ENCODE data around the gene PPARG.

Gene PPARG

GRCh38 chr3:12442654-12443501 lies 154.0 kb downstream of the PPARG start:
- no peaks in the 10 kb centered on the region for H3K4me1 ChIP-seq (ENCODE audit: control insufficient read depth, low read length)

GRCh38 chr3:12443781-12444522 lies 155.1 kb downstream of the PPARG start:
- H3K27ac ChIP-seq (ENCODE audit: low read depth, low read length) = no peak overlapping the region
- no peak overlapping the region for H3K4me3 ChIP-seq (ENCODE audit: low read length)
- no peaks in the 10 kb centered on the region for H3F3A ChIP-seq (ENCODE audit: control insufficient read depth, insufficient read depth)
- H4K20me1 ChIP-seq (ENCODE audit: control insufficient read depth, insufficient read depth, low read depth, low read length) = no peaks in the 10 kb centered on the region
- no peaks in the 10 kb centered on the region for H3K9me2 ChIP-seq (replicated peaks; ENCODE audit: control insufficient read depth, low read length)
- no peak overlapping the region for H3K4me2 ChIP-seq (ENCODE audit: low read length)
- H3K4me1 ChIP-seq (ENCODE audit: control insufficient read depth, low read length) = no peaks in the 10 kb centered on the region
- H3K79me2 ChIP-seq (ENCODE audit: control insufficient read depth, low read length) = no peaks in the 10 kb centered on the region
- no peaks in the 10 kb centered on the region for H3K27me3 ChIP-seq (ENCODE audit: control insufficient read depth, low read length)
- TF ChIP-seq CTCF (IDR thresholded peaks at IDR 0.05; ENCODE audit: low read depth, low read length, poor library complexity, severe bottlenecking) (no peak), EZH2phosphoT487 (IDR thresholded peaks at IDR 0.05; ENCODE audit: borderline replicate concordance, low read length) (no peak)
- no peaks in the 10 kb centered on the region for H3K9me3 ChIP-seq (ENCODE audit: control insufficient read depth, insufficient read depth, low read length)
- H3K36me3 ChIP-seq (ENCODE audit: control insufficient read depth, low read length) = no peaks in the 10 kb centered on the region

More at GRCh38 chr3:12442654-12443501, 154.0 kb downstream of the PPARG start:
- H3K9me2 ChIP-seq (replicated peaks; ENCODE audit: control insufficient read depth, low read length) = no peaks in the 10 kb centered on the region
- H3F3A ChIP-seq (ENCODE audit: control insufficient read depth, insufficient read depth) = no peaks in the 10 kb centered on the region
- H3K79me2 ChIP-seq (ENCODE audit: control insufficient read depth, low read length) = no peaks in the 10 kb centered on the region
- H3K27me3 ChIP-seq (ENCODE audit: control insufficient read depth, low read length) = no peaks in the 10 kb centered on the region
- no peak overlapping the region for H3K4me3 ChIP-seq (ENCODE audit: low read length)
- no peak overlapping the region for H3K4me2 ChIP-seq (ENCODE audit: low read length)
- no peaks in the 10 kb centered on the region for H4K20me1 ChIP-seq (ENCODE audit: control insufficient read depth, insufficient read depth, low read depth, low read length)
- H3K27ac ChIP-seq (ENCODE audit: low read depth, low read length) = no peak overlapping the region
- H3K9me3 ChIP-seq (ENCODE audit: control insufficient read depth, insufficient read depth, low read length) = no peaks in the 10 kb centered on the region
- H3K36me3 ChIP-seq (ENCODE audit: control insufficient read depth, low read length) = no peaks in the 10 kb centered on the region
- TF ChIP-seq CTCF (IDR thresholded peaks at IDR 0.05; ENCODE audit: low read depth, low read length, poor library complexity, severe bottlenecking) (no peak), EZH2phosphoT487 (IDR thresholded peaks at IDR 0.05; ENCODE audit: borderline replicate concordance, low read length) (no peak)

- TF ChIP-seq EZH2phosphoT487 (IDR thresholded peaks at IDR 0.05; ENCODE audit: borderline replicate concordance, low read length) (no peak), CTCF (IDR thresholded peaks at IDR 0.05; ENCODE audit: low read depth, low read length, poor library complexity, severe bottlenecking) (no peak)
- H3K4me3 ChIP-seq (ENCODE audit: low read length) = no peak overlapping the region
- H3K27me3 ChIP-seq (ENCODE audit: control insufficient read depth, low read length) = no peaks in the 10 kb centered on the region
- no peaks in the 10 kb centered on the region for H3K9me3 ChIP-seq (ENCODE audit: control insufficient read depth, insufficient read depth, low read length)
- no peaks in the 10 kb centered on the region for H3K4me1 ChIP-seq (ENCODE audit: control insufficient read depth, low read length)
- no peaks in the 10 kb centered on the region for H3F3A ChIP-seq (ENCODE audit: control insufficient read depth, insufficient read depth)
- H4K20me1 ChIP-seq (ENCODE audit: control insufficient read depth, insufficient read depth, low read depth, low read length) = no peaks in the 10 kb centered on the region
- H3K79me2 ChIP-seq (ENCODE audit: control insufficient read depth, low read length) = no peaks in the 10 kb centered on the region
- no peaks in the 10 kb centered on the region for H3K9me2 ChIP-seq (replicated peaks; ENCODE audit: control insufficient read depth, low read length)
- no peak overlapping the region for H3K27ac ChIP-seq (ENCODE audit: low read depth, low read length)
- no peaks in the 10 kb centered on the region for H3K36me3 ChIP-seq (ENCODE audit: control insufficient read depth, low read length)
- H3K4me2 ChIP-seq (ENCODE audit: low read length) = no peak overlapping the region
Observed at GRCh38 chr3:12444582-12445471, 156.0 kb downstream of the PPARG start.

All from DOHH2 (cell line).